GM10266 (cell line): ENCODE data around the gene NUP85.
"Not testable (repeated sequence)": the region's sequence is repeated elsewhere in the genome, so short reads cannot be mapped to it uniquely, and the experiment has no call there.

Experiments used
- DNase-seq: peaks from one replicate; pipeline ENCODE4 v3.0.0; 2012; ENCODE audit errors: extremely low spot score
- CTCF ChIP-seq: IDR thresholded peaks from 2 replicates; pipeline ENCODE4 v1.5.1; 2012; ENCODE audit warnings: mild to moderate bottlenecking, low read depth; ENCODE audit not compliant: control insufficient read depth, insufficient read depth; ENCODE audit errors: missing control alignments

The NUP85 gene

GRCh38 chr17:75205037-75205792, at the start of gene NUP85:
TSS of gene NUP85 (plus strand) at chr17:75205679. CDS start at chr17:75205762, 83 bp downstream.
- peak; percentile 96 for DNase-seq
- no peak for TF ChIP-seq CTCF

- not testable (repeated sequence) for DNase-seq
These were observed 47.0 kb upstream of the NUP85 start for GRCh38 chr17:75158480-75158879.

GRCh38 chr17:75159196-75160031, 46.1 kb upstream of the NUP85 start:
- no peak for DNase-seq
- TF ChIP-seq CTCF: no peak

GRCh38 chr17:75160211-75160610, 45.3 kb upstream of the NUP85 start:
- no peak for DNase-seq
- TF ChIP-seq CTCF: no peak

- TF ChIP-seq CTCF: no peak
- DNase-seq: no peak
These were observed 42.4 kb upstream of the NUP85 start for GRCh38 chr17:75163074-75163473.

GRCh38 chr17:75164606-75165005, 40.9 kb upstream of the NUP85 start:
- not testable (repeated sequence) for DNase-seq

- TF ChIP-seq CTCF: no peak
These were observed 36.5 kb upstream of the NUP85 start for GRCh38 chr17:75168998-75169397.

GRCh38 chr17:75173526-75173925, 32.0 kb upstream of the NUP85 start:
- TF ChIP-seq CTCF: no peak

More at GRCh38 chr17:75168998-75169397, 36.5 kb upstream of the NUP85 start:
- DNase-seq: no peak

More at GRCh38 chr17:75173526-75173925, 32.0 kb upstream of the NUP85 start:
- no peak for DNase-seq
